ENCODE results near the gene GALNTL6. TPM values are rescaled to one million over a fixed set of nuclear protein-coding genes. Genes with fewer than 3 reads are reported as not detected.

The GALNTL6 gene
- total RNA-seq, 1 donor: under 0.01 TPM

- no peak overlapping the region for H3K4me3 ChIP-seq (ENCODE audit: insufficient read depth, low read length)
- H3K36me3 ChIP-seq (ENCODE audit: insufficient read depth, low read length): no peaks in the 10 kb centered on the region
- H3K9me3 ChIP-seq (ENCODE audit: low read depth, low read length): no peaks in the 10 kb centered on the region
- TF ChIP-seq CTCF (IDR thresholded peaks at IDR 0.05; ENCODE audit: extremely low read depth, low read depth, low read length): no peak
- no peak overlapping the region for H3K4me2 ChIP-seq (ENCODE audit: insufficient read depth, low read length)
- H2AFZ ChIP-seq (ENCODE audit: low read length): no peak overlapping the region
- H4K20me1 ChIP-seq (ENCODE audit: insufficient read depth, low read length): no peaks in the 10 kb centered on the region
- no peaks in the 10 kb centered on the region for H3K27me3 ChIP-seq (ENCODE audit: insufficient read depth, low read length)
- DNase-seq (ENCODE audit: insufficient read length, low spot score, missing footprints): no peak
- no peak overlapping the region for H3K27ac ChIP-seq (ENCODE audit: low read depth, low read length)
- no peaks in the 10 kb centered on the region for H3K79me2 ChIP-seq (ENCODE audit: insufficient read depth, low read length)
- no peaks in the 10 kb centered on the region for H3K4me1 ChIP-seq (ENCODE audit: insufficient read depth, low read length)
These were observed 549.4 kb downstream of the GALNTL6 start for GRCh38 chr4:172362569-172362968.

GRCh38 chr4:172369471-172369959, 556.3 kb downstream of the GALNTL6 start:
- Histone ChIP-seq H2AFZ (ENCODE audit: low read length) (no peak overlapping the region), H3K4me2 (ENCODE audit: insufficient read depth, low read length) (no peak overlapping the region), H3K27ac (ENCODE audit: low read depth, low read length) (no peak overlapping the region), H3K27me3 (ENCODE audit: insufficient read depth, low read length) (no peaks in the 10 kb centered on the region), H4K20me1 (ENCODE audit: insufficient read depth, low read length) (no peaks in the 10 kb centered on the region), H3K4me1 (ENCODE audit: insufficient read depth, low read length) (no peaks in the 10 kb centered on the region), H3K9me3 (ENCODE audit: low read depth, low read length) (no peaks in the 10 kb centered on the region), H3K79me2 (ENCODE audit: insufficient read depth, low read length) (no peaks in the 10 kb centered on the region), H3K4me3 (ENCODE audit: insufficient read depth, low read length) (no peak overlapping the region), H3K36me3 (ENCODE audit: insufficient read depth, low read length) (no peaks in the 10 kb centered on the region)
- no peak for TF ChIP-seq CTCF (IDR thresholded peaks at IDR 0.05; ENCODE audit: extremely low read depth, low read depth, low read length)
- no peak for DNase-seq (ENCODE audit: insufficient read length, low spot score, missing footprints)

GRCh38 chr4:172377486-172378140, 564.4 kb downstream of the GALNTL6 start:
- H3K9me3 ChIP-seq (ENCODE audit: low read depth, low read length): no peaks in the 10 kb centered on the region
- no peaks in the 10 kb centered on the region for H4K20me1 ChIP-seq (ENCODE audit: insufficient read depth, low read length)
- no peaks in the 10 kb centered on the region for H3K36me3 ChIP-seq (ENCODE audit: insufficient read depth, low read length)
- no peaks in the 10 kb centered on the region for H3K79me2 ChIP-seq (ENCODE audit: insufficient read depth, low read length)
- H3K27me3 ChIP-seq (ENCODE audit: insufficient read depth, low read length): no peaks in the 10 kb centered on the region
- no peak for DNase-seq (ENCODE audit: insufficient read length, low spot score, missing footprints)
- H3K27ac ChIP-seq (ENCODE audit: low read depth, low read length): no peak overlapping the region
- TF ChIP-seq CTCF (IDR thresholded peaks at IDR 0.05; ENCODE audit: extremely low read depth, low read depth, low read length): no peak
- H2AFZ ChIP-seq (ENCODE audit: low read length): no peak overlapping the region
- no peaks in the 10 kb centered on the region for H3K4me1 ChIP-seq (ENCODE audit: insufficient read depth, low read length)
- H3K4me2 ChIP-seq (ENCODE audit: insufficient read depth, low read length): no peak overlapping the region
- H3K4me3 ChIP-seq (ENCODE audit: insufficient read depth, low read length): no peak overlapping the region

GRCh38 chr4:172379834-172380233, 566.6 kb downstream of the GALNTL6 start:
- Histone ChIP-seq H3K36me3 (ENCODE audit: insufficient read depth, low read length) (no peaks in the 10 kb centered on the region), H2AFZ (ENCODE audit: low read length) (no peak overlapping the region), H3K4me2 (ENCODE audit: insufficient read depth, low read length) (no peak overlapping the region), H3K9me3 (ENCODE audit: low read depth, low read length) (no peaks in the 10 kb centered on the region), H3K4me3 (ENCODE audit: insufficient read depth, low read length) (no peak overlapping the region), H3K27ac (ENCODE audit: low read depth, low read length) (no peak overlapping the region), H4K20me1 (ENCODE audit: insufficient read depth, low read length) (no peaks in the 10 kb centered on the region), H3K4me1 (ENCODE audit: insufficient read depth, low read length) (no peaks in the 10 kb centered on the region), H3K79me2 (ENCODE audit: insufficient read depth, low read length) (no peaks in the 10 kb centered on the region), H3K27me3 (ENCODE audit: insufficient read depth, low read length) (no peaks in the 10 kb centered on the region)
- no peak for DNase-seq (ENCODE audit: insufficient read length, low spot score, missing footprints)
- no peak for TF ChIP-seq CTCF (IDR thresholded peaks at IDR 0.05; ENCODE audit: extremely low read depth, low read depth, low read length)

Data from osteoblast (primary cell).